ENCODE data around the gene ANKLE1.

Gene ANKLE1

GRCh38 chr19:17281391-17282304, at the start of gene ANKLE1:
TSS of gene ANKLE1 (plus strand) at chr19:17281901. CDS start at chr19:17281921, 20 bp downstream.
- DNase-seq: peak; percentile 60

- no peak for DNase-seq
These were observed 49.4 kb upstream of the ANKLE1 start for GRCh38 chr19:17232258-17232657.

- peak; percentile 44 for DNase-seq
These were observed 46.8 kb upstream of the ANKLE1 start for GRCh38 chr19:17234911-17235299.

GRCh38 chr19:17235300-17235970, 46.3 kb upstream of the ANKLE1 start:
- peak; percentile 76 for DNase-seq

- no peak for DNase-seq
These were observed 45.5 kb upstream of the ANKLE1 start for GRCh38 chr19:17235971-17236777.

- no peak for DNase-seq
These were observed 44.7 kb upstream of the ANKLE1 start for GRCh38 chr19:17236811-17237543.

GRCh38 chr19:17237747-17238706, 43.7 kb upstream of the ANKLE1 start:
- DNase-seq: no peak

GRCh38 chr19:17240062-17240752, 41.5 kb upstream of the ANKLE1 start:
- DNase-seq: no peak

GRCh38 chr19:17240826-17241399, 40.8 kb upstream of the ANKLE1 start:
- no peak for DNase-seq

GRCh38 chr19:17242431-17243208, 39.1 kb upstream of the ANKLE1 start:
- DNase-seq: no peak

- no peak for DNase-seq
These were observed 38.4 kb upstream of the ANKLE1 start for GRCh38 chr19:17243211-17243829.

GRCh38 chr19:17243830-17244617, 37.7 kb upstream of the ANKLE1 start:
- DNase-seq: no peak

- DNase-seq: no peak
These were observed 36.8 kb upstream of the ANKLE1 start for GRCh38 chr19:17244618-17245534.

- DNase-seq: no peak
These were observed 36.1 kb upstream of the ANKLE1 start, which contains the start of gene NR2F6 for GRCh38 chr19:17245535-17245984. TSS of gene NR2F6 (minus strand) at chr19:17245919. CDS start at chr19:17245220, 699 bp downstream.

GRCh38 chr19:17246681-17247425, 34.8 kb upstream of the ANKLE1 start:
- no peak for DNase-seq
